HG02870 (cell line): ENCODE measurements around the gene RNF223.
"Not testable (repeated sequence)": the region's sequence is repeated elsewhere in the genome, so short reads cannot be mapped to it uniquely, and the experiment has no call there.

Experiments
- ATAC-seq: cut with Tn5 transposase; IDR thresholded peaks from one replicate; pipeline ENCODE4 v1.9.1; 2021; ENCODE audit warnings: mild to moderate bottlenecking, moderate library complexity; ENCODE audit not compliant: unreplicated experiment

The RNF223 gene

GRCh38 chr1:1074631-1075147, 583 bp upstream of the RNF223 start:
- no peak for ATAC-seq

GRCh38 chr1:1072849-1073742, 1.0 kb downstream of the RNF223 start:
- no peak for ATAC-seq

GRCh38 chr1:1072299-1072848, 1.7 kb downstream of the RNF223 start:
- ATAC-seq = no peak

GRCh38 chr1:1071486-1072298, 2.4 kb downstream of the RNF223 start:
- ATAC-seq = no peak

- no peak for ATAC-seq
These were observed 4.1 kb downstream of the RNF223 start for GRCh38 chr1:1069711-1070676.

- no peak for ATAC-seq
These were observed 4.9 kb downstream of the RNF223 start for GRCh38 chr1:1069056-1069710.

GRCh38 chr1:1068517-1069055, 5.5 kb downstream of the RNF223 start:
- no peak for ATAC-seq

- no peak for ATAC-seq
These were observed 6.1 kb downstream of the RNF223 start for GRCh38 chr1:1067860-1068516.

- no peak for ATAC-seq
These were observed 6.7 kb downstream of the RNF223 start for GRCh38 chr1:1067284-1067859.

GRCh38 chr1:1066403-1067283, 7.5 kb downstream of the RNF223 start:
- ATAC-seq = no peak

- not testable (repeated sequence) for ATAC-seq
These were observed 8.2 kb downstream of the RNF223 start for GRCh38 chr1:1065940-1066304.

GRCh38 chr1:1065265-1065939, 8.7 kb downstream of the RNF223 start:
- ATAC-seq = no peak

GRCh38 chr1:1063945-1064831, 9.9 kb downstream of the RNF223 start:
- peak; percentile 54 for ATAC-seq

- ATAC-seq = no peak
These were observed 10.7 kb downstream of the RNF223 start for GRCh38 chr1:1063261-1063944.

- ATAC-seq = no peak
These were observed 11.6 kb downstream of the RNF223 start for GRCh38 chr1:1062348-1063163.
